ENCODE measurements around the gene CAMTA1.

The CAMTA1 gene

DNA sequence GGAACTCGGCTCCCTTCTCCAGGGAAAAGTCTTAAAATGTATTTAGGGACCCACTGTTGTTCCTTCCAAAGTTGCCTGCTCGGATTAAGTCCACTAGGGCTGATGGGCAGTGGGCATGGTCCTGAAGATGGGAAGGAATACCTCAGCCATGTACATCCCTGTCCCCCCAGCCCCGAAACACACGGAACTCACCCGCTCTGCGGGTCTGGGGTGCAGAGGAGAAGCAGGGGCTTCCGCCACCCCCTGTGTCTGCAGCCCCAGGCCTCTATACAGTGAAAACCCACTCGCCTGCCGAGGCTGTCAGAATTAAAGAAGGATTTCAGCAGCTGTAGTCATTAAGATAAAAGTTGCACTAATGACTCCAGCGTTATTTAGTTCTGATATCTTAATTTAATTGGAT lies 773.2 kb downstream of the CAMTA1 start:
- TF ChIP-seq, protein P1, sequence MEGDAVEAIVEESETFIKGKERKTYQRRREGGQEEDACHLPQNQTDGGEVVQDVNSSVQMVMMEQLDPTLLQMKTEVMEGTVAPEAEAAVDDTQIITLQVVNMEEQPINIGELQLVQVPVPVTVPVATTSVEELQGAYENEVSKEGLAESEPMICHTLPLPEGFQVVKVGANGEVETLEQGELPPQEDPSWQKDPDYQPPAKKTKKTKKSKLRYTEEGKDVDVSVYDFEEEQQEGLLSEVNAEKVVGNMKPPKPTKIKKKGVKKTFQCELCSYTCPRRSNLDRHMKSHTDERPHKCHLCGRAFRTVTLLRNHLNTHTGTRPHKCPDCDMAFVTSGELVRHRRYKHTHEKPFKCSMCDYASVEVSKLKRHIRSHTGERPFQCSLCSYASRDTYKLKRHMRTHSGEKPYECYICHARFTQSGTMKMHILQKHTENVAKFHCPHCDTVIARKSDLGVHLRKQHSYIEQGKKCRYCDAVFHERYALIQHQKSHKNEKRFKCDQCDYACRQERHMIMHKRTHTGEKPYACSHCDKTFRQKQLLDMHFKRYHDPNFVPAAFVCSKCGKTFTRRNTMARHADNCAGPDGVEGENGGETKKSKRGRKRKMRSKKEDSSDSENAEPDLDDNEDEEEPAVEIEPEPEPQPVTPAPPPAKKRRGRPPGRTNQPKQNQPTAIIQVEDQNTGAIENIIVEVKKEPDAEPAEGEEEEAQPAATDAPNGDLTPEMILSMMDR (IDR thresholded peaks at IDR 0.05; ENCODE audit: borderline replicate concordance, control extremely low read depth, extremely low read depth, insufficient read depth, missing control alignments), result no peak
- no peak for DNase-seq (ENCODE audit: low spot score)
- in situ Hi-C loops (cut with MboI; ENCODE audit: low sequenced_read_pairs, unreplicated experiment), result no loop called here

DNA sequence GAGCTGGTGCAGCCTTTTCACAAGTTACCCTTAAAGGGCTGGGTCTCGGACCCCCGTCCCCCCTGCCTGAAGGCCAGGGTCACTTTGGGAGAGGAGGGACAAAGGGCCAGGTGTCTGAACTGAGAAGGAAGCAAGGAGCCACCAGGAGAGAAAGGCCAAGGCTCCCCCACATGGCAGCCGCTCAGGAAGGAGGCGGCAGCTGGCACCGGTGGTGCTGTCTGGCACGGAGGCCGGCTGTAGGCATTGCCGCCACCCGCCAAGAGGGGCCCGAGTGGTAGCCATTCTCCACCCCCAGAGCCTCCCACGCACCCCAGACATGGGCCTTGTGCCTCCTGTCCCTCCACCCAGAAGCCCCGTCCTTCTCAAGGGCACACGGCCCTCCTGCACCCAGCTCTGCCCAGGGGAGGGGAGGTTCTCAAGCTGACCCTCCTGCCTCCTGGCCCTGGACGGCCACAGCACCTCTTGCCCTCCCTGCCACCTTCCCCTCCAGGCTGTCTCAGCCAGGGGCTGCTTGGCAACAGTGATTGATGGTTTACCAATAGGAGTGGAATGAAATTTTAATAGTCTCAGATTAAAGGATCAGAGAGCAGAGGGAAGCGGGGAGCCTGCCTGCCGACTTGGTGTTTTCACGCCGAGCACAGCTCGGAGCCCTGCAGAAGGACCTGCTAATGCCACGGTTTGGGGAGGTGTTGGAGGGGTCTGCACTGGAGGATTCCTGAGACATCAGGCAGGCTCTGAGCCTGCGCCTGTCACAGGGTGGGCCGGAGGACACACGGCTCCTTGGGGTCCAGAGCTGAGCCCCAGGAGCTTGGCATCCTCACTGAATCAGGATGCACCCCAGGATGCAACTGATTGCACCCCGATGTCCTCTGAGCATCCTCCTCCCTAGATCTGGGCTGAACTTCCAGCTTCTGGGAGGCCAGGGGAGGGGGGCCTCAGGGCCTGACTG lies 773.9 kb downstream of the CAMTA1 start:
- in situ Hi-C loops (cut with MboI; ENCODE audit: low sequenced_read_pairs, unreplicated experiment), result no loop called here
- TF ChIP-seq, protein P1 (IDR thresholded peaks at IDR 0.05; ENCODE audit: borderline replicate concordance, control extremely low read depth, extremely low read depth, insufficient read depth, missing control alignments), result no peak
- DNase-seq (ENCODE audit: low spot score), result no peak

DNA sequence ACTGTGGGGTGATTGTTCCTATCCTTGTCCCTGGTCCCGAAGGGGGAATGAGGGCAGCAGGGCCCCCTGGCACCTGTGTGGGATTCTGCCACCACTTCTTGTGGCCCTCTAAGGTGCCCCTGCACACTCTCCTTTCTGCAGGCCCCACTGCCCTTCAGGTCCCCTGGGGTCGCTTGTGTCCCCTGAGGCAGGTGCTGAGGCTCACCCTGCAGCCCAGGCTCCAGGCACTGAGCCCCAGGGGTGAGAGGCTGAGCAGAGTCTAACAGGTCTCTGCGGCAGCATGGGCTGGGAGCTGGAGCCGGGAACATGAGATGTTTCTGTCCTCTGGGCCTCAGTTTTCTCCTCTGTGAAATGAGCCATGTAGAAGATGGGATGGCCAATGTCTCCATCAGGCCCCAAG lies 774.9 kb downstream of the CAMTA1 start:
- in situ Hi-C loops (cut with MboI; ENCODE audit: low sequenced_read_pairs, unreplicated experiment), result no loop called here
- TF ChIP-seq, protein P1 (IDR thresholded peaks at IDR 0.05; ENCODE audit: borderline replicate concordance, control extremely low read depth, extremely low read depth, insufficient read depth, missing control alignments), result no peak
- no peak for DNase-seq (ENCODE audit: low spot score)

DNA sequence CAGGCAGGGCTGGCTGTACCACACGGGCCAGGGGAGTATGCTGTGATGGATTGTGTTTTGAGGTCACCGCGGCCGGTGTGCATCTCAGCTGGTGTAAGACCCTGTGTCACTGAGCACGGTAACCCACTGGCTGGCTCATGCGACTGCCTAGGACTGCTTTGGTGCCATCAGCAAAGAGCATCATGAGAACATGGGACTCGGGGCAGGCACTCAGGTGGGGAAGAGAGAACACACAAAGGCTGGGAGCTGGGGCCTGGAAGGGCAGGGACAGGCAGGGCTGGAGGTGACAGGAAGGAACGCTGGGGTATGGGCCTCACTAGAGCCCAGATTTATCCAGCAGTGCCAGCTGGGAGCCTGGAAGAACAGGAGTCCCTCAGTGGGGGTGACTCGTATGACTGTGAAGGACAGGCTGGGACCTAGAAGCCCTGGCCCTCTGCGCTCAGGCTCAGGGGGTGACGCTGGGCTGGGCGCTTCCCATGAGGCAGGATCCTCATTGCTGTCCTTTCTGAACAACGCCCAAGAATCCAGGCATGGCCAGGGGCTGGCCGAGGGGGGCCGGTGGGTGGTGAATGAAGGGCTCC lies 775.4 kb downstream of the CAMTA1 start:
- in situ Hi-C loops (cut with MboI; ENCODE audit: low sequenced_read_pairs, unreplicated experiment), result no loop called here
- TF ChIP-seq, protein P1 (IDR thresholded peaks at IDR 0.05; ENCODE audit: borderline replicate concordance, control extremely low read depth, extremely low read depth, insufficient read depth, missing control alignments), result no peak

DNA sequence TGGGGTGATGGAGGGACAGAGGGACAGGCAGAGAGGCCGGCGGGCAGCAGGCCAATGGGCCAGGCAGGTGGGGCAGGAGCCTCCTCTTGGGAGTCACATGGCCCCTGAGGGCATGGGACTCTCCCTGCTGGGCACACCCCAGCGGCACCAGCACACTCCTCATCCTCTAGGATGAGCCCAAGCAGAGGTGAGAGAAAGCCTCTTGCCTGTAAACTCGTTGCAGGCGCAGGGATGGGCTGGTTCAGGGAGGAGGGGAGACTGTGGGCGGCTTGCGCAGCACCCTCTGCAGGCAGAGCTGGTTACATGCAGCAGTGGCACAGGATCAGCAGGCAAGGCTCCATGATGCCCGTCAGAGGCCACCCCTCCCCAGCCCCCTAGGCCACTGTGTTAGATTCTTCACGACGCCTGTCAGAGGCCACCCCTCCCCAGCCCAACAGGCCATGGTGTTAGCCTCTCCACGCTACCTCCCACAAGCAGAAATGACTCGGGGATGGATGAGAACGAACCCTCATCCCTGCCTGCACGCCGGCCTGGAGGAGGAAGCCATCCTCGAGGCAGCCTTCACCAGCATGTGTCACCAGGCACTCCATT lies 776.2 kb downstream of the CAMTA1 start:
- TF ChIP-seq, protein P1 (IDR thresholded peaks at IDR 0.05; ENCODE audit: borderline replicate concordance, control extremely low read depth, extremely low read depth, insufficient read depth, missing control alignments), result no peak
- in situ Hi-C loops (cut with MboI; ENCODE audit: low sequenced_read_pairs, unreplicated experiment), result no loop called here
- DNase-seq (ENCODE audit: low spot score), result peak; percentile 64

More for the DNA sequence above, 775.4 kb downstream of the CAMTA1 start:
- DNase-seq (ENCODE audit: low spot score), result no peak

DNA sequence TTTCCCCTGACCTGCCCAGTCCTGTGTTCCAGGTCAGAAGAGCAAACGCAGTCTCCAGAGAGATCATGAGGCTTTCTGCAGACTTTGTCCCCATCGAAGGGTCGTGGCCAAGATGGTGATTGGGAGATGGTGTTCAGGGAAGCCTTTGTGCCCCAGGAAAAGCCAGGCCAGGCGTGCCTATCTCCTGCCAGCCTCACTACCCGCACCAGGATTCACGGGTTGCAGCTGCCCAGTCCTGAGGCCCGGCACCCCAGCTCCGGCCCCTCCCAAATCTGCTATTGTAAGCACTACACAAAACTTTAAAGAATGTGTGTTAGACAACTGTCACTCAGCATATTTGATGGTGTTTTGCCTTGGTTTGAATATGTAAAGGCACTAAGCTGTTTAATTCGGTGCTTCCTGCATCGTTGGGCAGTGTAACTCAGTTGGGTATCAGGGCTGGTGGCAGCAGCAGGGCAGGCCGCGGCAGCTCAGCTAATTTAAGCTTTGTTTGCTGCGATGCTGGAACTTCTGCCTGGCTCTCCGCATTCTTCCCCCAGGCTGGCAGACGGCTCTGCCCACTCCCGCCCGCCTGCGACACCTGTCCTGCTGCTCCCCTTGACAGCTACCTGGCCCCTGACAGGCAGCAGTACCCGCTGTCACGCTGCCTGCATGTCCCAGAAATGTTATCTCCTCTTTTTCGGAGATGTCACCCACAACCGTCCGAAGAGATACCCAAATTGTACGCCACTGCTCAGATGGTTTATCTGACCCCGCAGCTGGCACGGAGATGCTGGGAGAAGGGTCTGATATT lies 776.9 kb downstream of the CAMTA1 start:
- in situ Hi-C loops (cut with MboI; ENCODE audit: low sequenced_read_pairs, unreplicated experiment), result no loop called here
- no peak for DNase-seq (ENCODE audit: low spot score)
- TF ChIP-seq, protein P1 (IDR thresholded peaks at IDR 0.05; ENCODE audit: borderline replicate concordance, control extremely low read depth, extremely low read depth, insufficient read depth, missing control alignments), result no peak
